NCI-H2196 treated with DMSO at 0.1 percent for 48 hours (cell line): Measurements from ENCODE around the gene PDE4D.

ENCODE experiments used
- DNase-seq: peaks from one replicate; lab custom pipeline; 2025; ENCODE audit not compliant: unreplicated experiment; lab: John Stamatoyannopoulos, UW

Gene PDE4D

DNA sequence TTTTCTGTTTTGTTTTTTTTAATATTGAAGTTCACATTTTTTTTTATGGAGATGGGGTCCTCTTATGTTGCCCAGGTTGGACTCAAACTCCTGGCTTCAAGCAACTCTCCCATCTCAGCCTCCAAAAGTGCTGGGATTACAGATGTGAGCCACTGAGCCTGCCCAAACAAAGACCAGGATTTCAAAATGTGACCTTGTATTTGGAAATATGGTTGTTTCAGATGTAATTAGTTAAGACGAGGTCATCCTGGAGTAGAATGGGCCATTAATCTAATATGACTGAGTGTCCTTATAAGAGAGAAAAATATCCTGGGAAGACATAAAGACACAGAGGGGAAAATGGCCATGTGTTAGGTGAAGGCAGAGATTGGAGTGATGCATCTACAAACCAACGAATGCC, 970.2 kb downstream of the PDE4D start:
- no peak for DNase-seq

DNA sequence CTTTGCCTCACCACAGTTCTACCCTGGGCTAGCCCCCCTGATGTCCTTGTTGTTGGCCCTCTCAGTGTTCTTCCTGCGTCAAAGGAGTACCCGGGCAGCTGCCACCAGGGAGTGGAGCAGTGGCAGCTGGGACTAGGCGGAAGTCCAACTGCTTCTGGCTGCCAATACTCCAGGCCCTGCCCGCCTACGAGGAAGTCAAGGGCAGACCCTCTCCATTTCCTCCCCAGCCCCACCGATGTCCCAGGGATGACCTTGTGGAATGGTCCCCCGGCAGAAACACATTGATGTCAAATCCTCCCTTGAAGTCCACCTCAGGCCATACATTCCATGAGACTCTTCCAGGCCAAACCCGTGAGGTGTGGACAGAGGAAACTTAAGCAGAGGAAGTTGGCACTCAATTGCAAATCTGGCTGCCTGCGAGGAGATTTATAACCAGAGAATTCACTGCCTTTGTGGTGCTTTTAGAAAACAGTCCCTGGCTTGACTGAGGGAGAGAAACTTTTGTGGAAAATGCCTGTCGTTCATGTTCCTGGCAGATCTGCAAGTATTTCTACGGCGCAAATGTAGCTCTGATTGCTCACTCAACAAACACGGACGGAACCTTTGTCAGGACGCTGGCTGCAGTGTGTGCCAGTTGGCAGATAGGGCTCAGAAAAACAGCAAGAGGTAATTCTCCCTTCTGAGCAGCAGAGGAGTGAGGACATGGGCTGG, 970.9 kb downstream of the PDE4D start:
- no peak for DNase-seq

GRCh38 chr5:58921159-58921558, 972.4 kb downstream of the PDE4D start:
- no peak for DNase-seq

DNA sequence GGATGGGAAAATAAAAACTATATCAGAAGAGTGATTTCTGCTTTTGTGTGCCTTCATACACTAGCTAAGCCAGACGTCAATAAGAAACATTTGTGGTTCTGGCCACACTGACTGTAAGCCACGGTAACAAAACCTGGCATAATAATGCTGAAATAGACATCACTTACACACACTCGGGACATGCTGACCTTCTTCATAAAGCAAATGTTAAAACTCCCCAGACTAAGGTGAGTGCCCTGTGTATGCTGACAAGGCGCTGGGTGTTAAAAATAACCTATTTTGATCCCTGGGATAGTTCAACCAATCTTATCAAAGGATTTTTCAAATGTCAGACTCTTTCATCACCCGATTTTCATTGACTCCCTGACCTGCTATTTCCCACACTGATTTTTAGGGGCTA, 973.7 kb downstream of the PDE4D start:
- DNase-seq: no peak
